Ascending aorta (tissue), 2 donors: ENCODE measurements around the gene RTEL1. TPM values are rescaled to one million over a fixed set of nuclear protein-coding genes. Genes with fewer than 3 reads are reported as not detected.

Source experiments
- DNase-seq, 2 donors: peaks; one replicate each; pipeline ENCODE4 v3.0.0-alpha.2; 2019; ENCODE audit warnings: low spot score in 2 of 2
- H3K27ac ChIP-seq, 2 donors: fragments of 200-600 bp; sonication (generic); one replicate each; pipeline ENCODE4 v1.5.1; 2016 to 2017; ENCODE audit warnings: mild to moderate bottlenecking in 1 of 2
- H3K27me3 ChIP-seq: fragments of 200-600 bp; sonication (generic); one replicate; pipeline ENCODE4 v1.5.1; 2017
- H3K36me3 ChIP-seq, 2 donors: fragments of 200-600 bp; sonication (generic); one replicate each; pipeline ENCODE4 v1.5.1; 2016
- H3K4me1 ChIP-seq, 2 donors: fragments of 200-600 bp; sonication (generic); one replicate each; pipeline ENCODE4 v1.5.1; 2016 to 2017; ENCODE audit warnings: mild to moderate bottlenecking in 1 of 2
- H3K4me3 ChIP-seq, 2 donors: fragments of 200-600 bp; sonication (generic); one replicate each; pipeline ENCODE4 v1.5.1; 2016 to 2017; ENCODE audit warnings: mild to moderate bottlenecking in 1 of 2
- H3K9me3 ChIP-seq, 2 donors: fragments of 200-600 bp; sonication (generic); one replicate each; pipeline ENCODE4 v1.5.1; 2016
- intact Hi-C: fragments of 100-400 bp; cut with DNase I; formaldehyde crosslinking; loops from one replicate; pipeline ENCODE4 v1.15.1; 2023
- total RNA-seq: library from RNA; depleted of rRNA; stranded (reverse); fragments of >200 nt; gene quantifications from one replicate; pipeline ENCODE4 v1.1.0, GENCODE V29; 2016
- TF ChIP-seq, protein P1 (sequence below), 3 experiments: fragments of 200-600 bp in 2 of 3; fragments of 450-650 bp in 1 of 3; sonication (generic) in 2 of 3; IDR thresholded peaks; one replicate each; pipeline ENCODE4 v1.5.1; 2016 to 2019; ENCODE audit warnings: antibody characterized with exemption in 3 of 3, mild to moderate bottlenecking in 1 of 3, moderate library complexity in 1 of 3

Gene RTEL1
- total RNA-seq, 1 donor from 2014 or later: 80.6 TPM

DNA sequence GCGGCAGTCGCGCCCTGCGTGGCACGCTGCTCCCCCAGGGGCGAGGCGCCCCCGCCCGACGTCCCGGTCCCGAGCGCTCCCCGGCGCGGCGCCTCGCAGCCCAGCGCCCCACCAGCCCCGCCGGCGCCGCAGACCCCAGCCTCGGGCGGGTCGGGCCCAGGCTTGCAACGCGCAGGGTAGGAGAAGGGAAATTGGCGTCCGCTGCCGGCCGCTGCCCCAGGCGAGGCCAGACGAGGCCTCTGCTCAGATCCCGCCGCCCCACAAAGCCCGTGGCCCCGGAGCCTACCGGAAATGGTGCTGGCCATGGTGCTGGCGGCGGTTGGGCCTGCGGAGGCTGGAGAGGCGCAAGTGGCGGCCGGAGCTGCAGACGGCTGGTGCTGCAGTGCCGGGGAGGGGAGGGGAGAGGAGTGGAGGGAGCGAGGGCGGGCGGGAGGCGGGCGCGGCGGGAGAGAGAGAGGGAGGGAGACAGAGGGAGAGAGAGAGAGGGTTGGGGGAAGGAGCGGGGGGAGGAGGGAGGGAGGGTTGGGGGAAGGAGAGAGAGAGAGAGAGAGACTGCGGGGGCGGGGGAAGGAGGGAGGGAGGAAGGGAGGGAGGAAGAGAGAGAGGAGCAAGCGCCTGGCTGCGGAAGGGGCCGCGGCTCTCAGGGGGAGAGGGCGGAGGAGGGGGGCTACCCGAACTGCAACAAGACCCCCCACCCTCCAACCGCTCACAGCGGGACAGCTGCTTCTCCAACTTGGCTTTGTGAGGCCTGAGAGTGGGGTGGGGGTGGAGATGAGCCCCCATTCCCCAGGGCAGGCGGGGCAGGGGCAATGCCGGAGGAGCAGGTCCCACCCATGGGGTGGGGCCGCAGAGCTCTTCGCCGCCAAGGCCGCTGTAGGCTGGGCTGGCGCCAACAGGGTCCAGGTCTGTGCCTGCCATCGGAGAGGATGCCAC lies 4.8 kb upstream of the RTEL1 start, which contains the start of gene STMN3:
Gene STMN3, minus strand, starts transcription at position 384 of the 933 bp plus-strand sequence. Its CDS starts 79 bp downstream, at position 305.
- DNase-seq: peak; percentile 43 to 93
- no peaks in the 10 kb centered on the region for H3K27me3 ChIP-seq
- H3K4me1 ChIP-seq: peaks cover 11 to 22% of the 10 kb centered on the region in 2 donors
- H3K36me3 ChIP-seq: no peaks in the 10 kb centered on the region
- peak within 1 kb of the TSS; percentile 70 to 81 for H3K4me3 ChIP-seq
- TF ChIP-seq, protein P1, sequence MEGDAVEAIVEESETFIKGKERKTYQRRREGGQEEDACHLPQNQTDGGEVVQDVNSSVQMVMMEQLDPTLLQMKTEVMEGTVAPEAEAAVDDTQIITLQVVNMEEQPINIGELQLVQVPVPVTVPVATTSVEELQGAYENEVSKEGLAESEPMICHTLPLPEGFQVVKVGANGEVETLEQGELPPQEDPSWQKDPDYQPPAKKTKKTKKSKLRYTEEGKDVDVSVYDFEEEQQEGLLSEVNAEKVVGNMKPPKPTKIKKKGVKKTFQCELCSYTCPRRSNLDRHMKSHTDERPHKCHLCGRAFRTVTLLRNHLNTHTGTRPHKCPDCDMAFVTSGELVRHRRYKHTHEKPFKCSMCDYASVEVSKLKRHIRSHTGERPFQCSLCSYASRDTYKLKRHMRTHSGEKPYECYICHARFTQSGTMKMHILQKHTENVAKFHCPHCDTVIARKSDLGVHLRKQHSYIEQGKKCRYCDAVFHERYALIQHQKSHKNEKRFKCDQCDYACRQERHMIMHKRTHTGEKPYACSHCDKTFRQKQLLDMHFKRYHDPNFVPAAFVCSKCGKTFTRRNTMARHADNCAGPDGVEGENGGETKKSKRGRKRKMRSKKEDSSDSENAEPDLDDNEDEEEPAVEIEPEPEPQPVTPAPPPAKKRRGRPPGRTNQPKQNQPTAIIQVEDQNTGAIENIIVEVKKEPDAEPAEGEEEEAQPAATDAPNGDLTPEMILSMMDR (IDR thresholded peaks at IDR 0.05): no peak
- intact Hi-C loops: no loop called here
- peak within 1 kb of the TSS; percentile 61 to 65 for H3K27ac ChIP-seq
- H3K9me3 ChIP-seq: no peaks in the 10 kb centered on the region

DNA sequence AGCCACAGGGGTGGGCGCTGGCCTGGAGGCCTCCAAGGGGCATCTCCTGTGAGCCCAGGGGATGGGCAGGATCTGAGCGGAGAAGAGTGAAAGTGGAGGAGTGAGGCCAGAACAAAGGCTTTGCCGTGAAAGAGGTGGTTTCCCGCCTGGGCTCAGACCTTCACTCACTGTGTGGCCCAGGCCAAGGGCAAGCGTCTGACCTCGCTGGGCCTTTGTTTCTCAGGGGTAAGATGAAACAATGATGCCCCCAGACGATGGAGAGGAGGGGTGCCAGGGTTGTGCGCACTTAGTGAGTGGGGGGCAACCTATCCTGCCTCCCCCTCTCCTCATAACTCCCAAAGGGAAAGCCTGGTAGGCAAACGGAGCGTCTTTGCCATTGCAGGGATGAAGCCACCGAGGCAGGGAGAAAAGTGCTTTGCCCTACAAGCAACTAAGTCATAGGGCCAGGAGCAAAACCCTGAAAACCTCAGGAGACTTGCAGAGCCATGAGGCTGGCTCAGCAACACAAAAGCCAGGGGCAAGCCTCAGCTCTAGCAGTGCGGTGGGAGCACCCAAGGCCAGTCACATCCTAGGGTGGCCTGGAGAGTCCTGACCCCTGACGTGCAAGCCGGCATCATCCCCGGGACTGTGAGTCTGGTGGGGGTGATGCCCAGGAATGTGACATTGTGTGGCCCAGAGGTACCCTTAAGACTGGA lies 4.0 kb upstream of the RTEL1 start:
- TF ChIP-seq, protein P1 (IDR thresholded peaks at IDR 0.05): no peak
- H3K4me1 ChIP-seq: peaks cover 11 to 24% of the 10 kb centered on the region in 2 donors
- H3K9me3 ChIP-seq: no peaks in the 10 kb centered on the region
- intact Hi-C loops: no loop called here
- H3K27ac ChIP-seq: peak overlapping the region; percentile 61 to 65
- no peaks in the 10 kb centered on the region for H3K36me3 ChIP-seq
- H3K4me3 ChIP-seq: peak overlapping the region; percentile 70 to 81
- DNase-seq: no peak
- H3K27me3 ChIP-seq: no peaks in the 10 kb centered on the region

DNA sequence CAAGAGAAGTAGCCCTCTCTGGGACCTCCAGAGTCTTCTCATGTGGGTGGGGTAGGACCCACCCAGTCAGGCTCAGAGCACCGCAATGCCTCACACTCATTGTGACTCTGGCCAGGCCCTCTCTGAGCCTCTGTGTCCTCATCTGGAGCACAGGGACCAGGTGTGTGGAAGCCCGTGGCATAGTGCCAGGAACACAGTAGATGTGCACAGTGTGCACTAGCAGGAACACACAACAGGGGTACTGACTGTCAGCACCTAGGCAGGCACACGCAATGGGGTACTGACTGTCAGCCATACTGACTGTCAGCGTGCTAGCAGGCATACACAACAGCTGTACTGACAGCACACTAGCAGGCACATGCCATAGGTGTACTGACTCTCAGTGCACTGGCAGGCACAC lies 2.9 kb upstream of the RTEL1 start:
- intact Hi-C loops: loop anchor here (5.0 kb wide), 1 partner anchor 82 kb away; the partner anchor contains the start of genes LIME1 and SLC2A4RG
- TF ChIP-seq, protein P1 (IDR thresholded peaks at IDR 0.05): no peak
- DNase-seq: no peak
- Histone ChIP-seq H3K27me3 (no peaks in the 10 kb centered on the region), H3K4me3 (no peak overlapping the region), H3K9me3 (no peaks in the 10 kb centered on the region), H3K36me3 (no peaks in the 10 kb centered on the region), H3K27ac (no peak overlapping the region), H3K4me1 (peaks cover 15 to 28% of the 10 kb centered on the region in 2 donors)

DNA sequence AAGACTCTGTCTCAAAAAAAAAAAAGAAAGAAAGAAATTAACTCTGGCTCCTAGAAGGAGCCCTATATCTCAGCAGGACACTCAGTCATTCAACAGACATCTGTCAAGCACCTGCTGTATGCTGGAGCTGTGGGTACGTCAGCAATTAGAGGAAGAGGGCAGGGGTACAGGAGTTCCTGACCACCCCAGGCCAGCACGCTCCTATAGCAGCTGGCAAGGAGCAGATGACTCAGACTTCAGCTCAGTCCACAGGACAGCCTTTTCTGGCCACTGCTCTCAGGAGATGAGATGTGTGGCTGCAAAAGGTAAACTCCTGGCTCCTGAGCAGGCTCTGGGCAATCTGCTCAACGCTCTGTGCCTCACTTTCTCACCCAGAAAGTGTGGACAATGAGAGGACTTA lies 1.7 kb upstream of the RTEL1 start:
- no peaks in the 10 kb centered on the region for H3K9me3 ChIP-seq
- intact Hi-C loops: loop anchor here (5.0 kb wide), 1 partner anchor 81 kb away; the partner anchor contains the start of genes LIME1 and SLC2A4RG
- peaks cover 0 to 9% of the 10 kb centered on the region in 2 donors for H3K36me3 ChIP-seq
- TF ChIP-seq, protein P1 (IDR thresholded peaks at IDR 0.05): no peak
- H3K4me3 ChIP-seq: no peak overlapping the region
- no peak overlapping the region for H3K27ac ChIP-seq
- H3K4me1 ChIP-seq: peaks cover 15 to 28% of the 10 kb centered on the region in 2 donors
- H3K27me3 ChIP-seq: no peaks in the 10 kb centered on the region
- DNase-seq: no peak

DNA sequence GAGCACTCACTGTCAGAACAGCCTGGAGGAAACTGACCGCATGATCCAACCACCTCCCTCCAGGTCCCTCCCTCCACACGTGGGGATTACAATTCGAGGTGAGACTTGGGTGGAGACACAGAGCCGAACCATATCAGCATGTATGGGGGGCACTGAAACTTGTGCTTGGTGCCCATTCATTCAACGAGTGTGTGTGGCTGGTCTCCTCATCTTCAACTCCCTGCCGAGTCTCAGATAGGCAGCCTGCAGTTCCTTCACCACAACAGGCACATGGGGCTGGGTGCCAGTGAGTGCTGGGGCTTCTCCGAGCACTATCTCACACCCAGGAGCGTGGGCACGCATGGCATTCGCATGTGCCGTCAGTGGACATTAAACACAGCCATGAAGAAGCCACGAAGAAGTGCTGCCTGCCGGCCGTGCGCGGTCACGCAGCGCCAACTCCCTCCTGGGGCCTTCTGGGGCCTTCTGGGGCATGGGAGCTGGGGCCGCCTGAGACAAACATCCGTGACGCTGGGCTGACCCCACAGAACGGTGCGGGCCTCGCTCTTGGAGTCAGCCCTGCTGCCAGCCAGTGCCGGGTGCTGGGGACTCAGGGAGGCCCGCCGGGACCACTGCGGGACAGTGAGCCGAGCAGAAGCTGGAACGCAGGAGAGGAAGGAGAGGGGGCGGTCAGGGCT lies 714 bp upstream of the RTEL1 start:
- TF ChIP-seq, protein P1 (IDR thresholded peaks at IDR 0.05): no peak
- Histone ChIP-seq H3K4me1 (peaks cover 14 to 20% of the 10 kb centered on the region in 2 donors), H3K27ac (peak overlapping the region; percentile 78 to 88), H3K27me3 (no peaks in the 10 kb centered on the region), H3K36me3 (peaks cover 7 to 17% of the 10 kb centered on the region in 2 donors), H3K4me3 (peak overlapping the region; percentile 67 to 83), H3K9me3 (no peaks in the 10 kb centered on the region)
- no peak for DNase-seq
- intact Hi-C loops: loop anchor here (5.0 kb wide), 1 partner anchor 80 kb away; the partner anchor contains the start of genes LIME1 and SLC2A4RG
